T-helper 9 cell (primary cell): ENCODE measurements around the gene LGALSL.
"Not testable (repeated sequence)": the region's sequence is repeated elsewhere in the genome, so short reads cannot be mapped to it uniquely, and the experiment has no call there.

ENCODE experiments used
- DNase-seq: peaks from one replicate; pipeline ENCODE4 v3.0.0-alpha.2; 2020

Gene LGALSL

GRCh38 chr2:64442801-64443429 lies 11.0 kb upstream of the LGALSL start:
- no peak for DNase-seq

GRCh38 chr2:64445970-64446369 lies 8.0 kb upstream of the LGALSL start:
- DNase-seq = not testable (repeated sequence)

GRCh38 chr2:64447317-64448040 lies 6.5 kb upstream of the LGALSL start:
- DNase-seq = no peak

- no peak for DNase-seq
These were observed 5.9 kb upstream of the LGALSL start for GRCh38 chr2:64448041-64448426.

- no peak for DNase-seq
These were observed 2.9 kb upstream of the LGALSL start for GRCh38 chr2:64451051-64451450.

GRCh38 chr2:64454386-64455332 lies 697 bp downstream of the LGALSL start:
- peak; percentile 4 for DNase-seq

- no peak for DNase-seq
These were observed 1.6 kb downstream of the LGALSL start for GRCh38 chr2:64455545-64455944.

GRCh38 chr2:64456293-64456692 lies 2.3 kb downstream of the LGALSL start:
- DNase-seq = no peak

- DNase-seq = no peak
These were observed 3.6 kb downstream of the LGALSL start for GRCh38 chr2:64457524-64457923.

GRCh38 chr2:64459575-64459974 lies 5.6 kb downstream of the LGALSL start:
- no peak for DNase-seq

GRCh38 chr2:64460330-64460729 lies 6.4 kb downstream of the LGALSL start:
- DNase-seq = no peak

GRCh38 chr2:64461271-64462058 lies 7.5 kb downstream of the LGALSL start:
- DNase-seq = no peak

GRCh38 chr2:64462171-64462570 lies 8.2 kb downstream of the LGALSL start:
- no peak for DNase-seq

- DNase-seq = no peak
These were observed 9.2 kb downstream of the LGALSL start for GRCh38 chr2:64462940-64463700.

GRCh38 chr2:64463781-64464180 lies 9.8 kb downstream of the LGALSL start:
- DNase-seq = no peak

- no peak for DNase-seq
These were observed 12.6 kb downstream of the LGALSL start for GRCh38 chr2:64466478-64467085.

GRCh38 chr2:64467096-64467843 lies 13.3 kb downstream of the LGALSL start:
- no peak for DNase-seq

GRCh38 chr2:64469261-64469660 lies 15.3 kb downstream of the LGALSL start:
- DNase-seq = no peak

GRCh38 chr2:64470071-64470470 lies 16.1 kb downstream of the LGALSL start:
- no peak for DNase-seq

- no peak for DNase-seq
These were observed 16.9 kb downstream of the LGALSL start for GRCh38 chr2:64470766-64471295.
